Mononuclear cell (primary cell): Measurements from ENCODE around the gene GSTA4. TPM values are rescaled to one million over a fixed set of nuclear protein-coding genes. Genes with fewer than 3 reads are reported as not detected.

Experiments used
- H3K27me3 ChIP-seq: 2 replicates; pipeline ENCODE4 v1.6.0; 2011; ENCODE audit warnings: low read length, control low read depth; ENCODE audit not compliant: insufficient read depth
- H3K4me1 ChIP-seq: 2 replicates; pipeline ENCODE4 v1.5.1; 2011; ENCODE audit warnings: mild to moderate bottlenecking, low read length, control low read depth; ENCODE audit not compliant: insufficient read depth
- H3K4me3 ChIP-seq: 2 replicates; pipeline ENCODE4 v1.5.1; 2011; ENCODE audit warnings: mild to moderate bottlenecking, low read length, moderate library complexity
- H3K9me3 ChIP-seq: 2 replicates; pipeline ENCODE4 v1.5.1; 2011; ENCODE audit warnings: low read depth, mild to moderate bottlenecking, control low read depth, low read length
- total RNA-seq: library from RNA; depleted of rRNA; stranded (reverse); fragments of >200 nt; gene quantifications from one replicate; pipeline ENCODE4 v1.2.3, GENCODE V29; 2012

The GSTA4 gene
- total RNA-seq, 1 donor = 0.63 TPM

GRCh38 chr6:52995913-52996645 is 995 bp upstream of the GSTA4 start:
- H3K9me3 ChIP-seq = no peaks in the 10 kb centered on the region
- H3K27me3 ChIP-seq = peaks cover 9% of the 10 kb centered on the region
- peak overlapping the region; percentile 12 for H3K4me3 ChIP-seq
- H3K4me1 ChIP-seq = peaks cover 23% of the 10 kb centered on the region

- no peaks in the 10 kb centered on the region for H3K9me3 ChIP-seq
- H3K27me3 ChIP-seq = peaks cover 9% of the 10 kb centered on the region
- H3K4me3 ChIP-seq = peak overlapping the region; percentile 61
- H3K4me1 ChIP-seq = peaks cover 23% of the 10 kb centered on the region
Measured at GRCh38 chr6:52994839-52995088, 320 bp downstream of the GSTA4 start.

- peaks cover 23% of the 10 kb centered on the region for H3K4me1 ChIP-seq
- H3K27me3 ChIP-seq = peaks cover 9% of the 10 kb centered on the region
- H3K4me3 ChIP-seq = peak overlapping the region; percentile 61
- no peaks in the 10 kb centered on the region for H3K9me3 ChIP-seq
Measured at GRCh38 chr6:52994031-52994838, 849 bp downstream of the GSTA4 start.

GRCh38 chr6:52992980-52993920 is 1.8 kb downstream of the GSTA4 start:
- Histone ChIP-seq H3K4me3 (no peak overlapping the region), H3K27me3 (peaks cover 9% of the 10 kb centered on the region), H3K4me1 (peaks cover 23% of the 10 kb centered on the region), H3K9me3 (no peaks in the 10 kb centered on the region)

- Histone ChIP-seq H3K9me3 (no peaks in the 10 kb centered on the region), H3K4me1 (peaks cover 15% of the 10 kb centered on the region), H3K27me3 (peaks cover 9% of the 10 kb centered on the region), H3K4me3 (no peak overlapping the region)
Measured at GRCh38 chr6:52990342-52990741, 4.7 kb downstream of the GSTA4 start.

GRCh38 chr6:52985228-52985627 is 9.9 kb downstream of the GSTA4 start:
- H3K9me3 ChIP-seq = no peaks in the 10 kb centered on the region
- H3K27me3 ChIP-seq = no peaks in the 10 kb centered on the region
- H3K4me3 ChIP-seq = no peak overlapping the region
- peaks cover 30% of the 10 kb centered on the region for H3K4me1 ChIP-seq

- Histone ChIP-seq H3K9me3 (no peaks in the 10 kb centered on the region), H3K4me1 (peaks cover 30% of the 10 kb centered on the region), H3K27me3 (no peaks in the 10 kb centered on the region), H3K4me3 (no peak overlapping the region)
Measured at GRCh38 chr6:52984247-52984646, 10.8 kb downstream of the GSTA4 start.

GRCh38 chr6:52983159-52983848 is 11.8 kb downstream of the GSTA4 start:
- H3K9me3 ChIP-seq = no peaks in the 10 kb centered on the region
- H3K4me3 ChIP-seq = no peak overlapping the region
- H3K4me1 ChIP-seq = peaks cover 30% of the 10 kb centered on the region
- no peaks in the 10 kb centered on the region for H3K27me3 ChIP-seq

GRCh38 chr6:52982680-52983079 is 12.4 kb downstream of the GSTA4 start:
- H3K4me3 ChIP-seq = no peak overlapping the region
- H3K9me3 ChIP-seq = no peaks in the 10 kb centered on the region

GRCh38 chr6:52981222-52981900 is 13.7 kb downstream of the GSTA4 start:
- Histone ChIP-seq H3K4me3 (no peak overlapping the region), H3K4me1 (peaks cover 37% of the 10 kb centered on the region), H3K9me3 (no peaks in the 10 kb centered on the region), H3K27me3 (no peaks in the 10 kb centered on the region)

More at GRCh38 chr6:52982680-52983079, 12.4 kb downstream of the GSTA4 start:
- Histone ChIP-seq H3K4me1 (peaks cover 30% of the 10 kb centered on the region), H3K27me3 (no peaks in the 10 kb centered on the region)

- Histone ChIP-seq H3K4me1 (peaks cover 10% of the 10 kb centered on the region), H3K4me3 (no peak overlapping the region), H3K9me3 (no peaks in the 10 kb centered on the region), H3K27me3 (no peaks in the 10 kb centered on the region)
Measured at GRCh38 chr6:52976591-52977035, 18.5 kb downstream of the GSTA4 start.

- Histone ChIP-seq H3K27me3 (no peaks in the 10 kb centered on the region), H3K4me3 (no peak overlapping the region), H3K4me1 (peaks cover 10% of the 10 kb centered on the region), H3K9me3 (no peaks in the 10 kb centered on the region)
Measured at GRCh38 chr6:52976149-52976548, 18.9 kb downstream of the GSTA4 start.

GRCh38 chr6:52975580-52975979 is 19.5 kb downstream of the GSTA4 start:
- H3K27me3 ChIP-seq = no peaks in the 10 kb centered on the region
- no peak overlapping the region for H3K4me3 ChIP-seq
- no peaks in the 10 kb centered on the region for H3K9me3 ChIP-seq
- H3K4me1 ChIP-seq = peaks cover 10% of the 10 kb centered on the region

- peaks cover 10% of the 10 kb centered on the region for H3K4me1 ChIP-seq
Measured at GRCh38 chr6:52972989-52973388, 22.1 kb downstream of the GSTA4 start.

More at GRCh38 chr6:52972989-52973388, 22.1 kb downstream of the GSTA4 start:
- Histone ChIP-seq H3K9me3 (no peaks in the 10 kb centered on the region), H3K27me3 (no peaks in the 10 kb centered on the region), H3K4me3 (no peak overlapping the region)
